Keratinocyte (primary cell): ENCODE measurements around the gene VPS13D. TPM values are rescaled to one million over a fixed set of nuclear protein-coding genes. Genes with fewer than 3 reads are reported as not detected.

Experiments
- DNase-seq: peaks from one replicate; pipeline ENCODE4 v3.0.0-alpha.2; 2011; ENCODE audit warnings: low read depth, missing footprints, low spot score
- FAIRE-seq: peaks from 2 replicates; lab custom pipeline; 2011; peaks lifted over from hg19 to GRCh38; lab: Jason Lieb, UNC
- H2AFZ ChIP-seq: 2 replicates; pipeline ENCODE4 v1.6.0; 2012; ENCODE audit warnings: low read length, control low read depth, inconsistent platforms; ENCODE audit not compliant: control insufficient read depth
- H3K27ac ChIP-seq: 2 replicates; pipeline ENCODE4 v1.5.1; 2011; ENCODE audit warnings: low read length; ENCODE audit not compliant: control insufficient read depth, insufficient read depth
- H3K27me3 ChIP-seq: 3 replicates; pipeline ENCODE4 v1.6.0; 2011; ENCODE audit warnings: low read length; ENCODE audit not compliant: control insufficient read depth, insufficient read depth; ENCODE audit errors: extremely low read depth
- H3K36me3 ChIP-seq, 2 experiments: 2 replicates in 1 of 2; 3 replicates in 1 of 2; pipeline ENCODE4 v1.5.1; 2011; ENCODE audit warnings: low read length in 2 of 2, mild to moderate bottlenecking in 1 of 2; ENCODE audit not compliant: control insufficient read depth in 2 of 2, insufficient read depth in 2 of 2; ENCODE audit errors: extremely low read depth in 1 of 2
- H3K4me1 ChIP-seq: 3 replicates; pipeline ENCODE4 v1.5.1; 2011; ENCODE audit warnings: low read length; ENCODE audit not compliant: control insufficient read depth, insufficient read depth; ENCODE audit errors: extremely low read depth
- H3K4me2 ChIP-seq: 3 replicates; pipeline ENCODE4 v1.6.0; 2011; ENCODE audit warnings: low read depth, low read length; ENCODE audit not compliant: control insufficient read depth, insufficient read depth; ENCODE audit errors: extremely low read depth
- H3K4me3 ChIP-seq, 3 experiments: fragments of 200-600 bp in 1 of 3; sonication (generic) in 1 of 3; 2 replicates in 2 of 3; 3 replicates in 1 of 3; pipeline ENCODE4 v1.5.1; 2011 to 2016; ENCODE audit warnings: low read length in 3 of 3, mild to moderate bottlenecking in 3 of 3, control low read depth in 2 of 3, inconsistent platforms in 1 of 3, low read depth in 1 of 3, mixed read lengths in 1 of 3, mixed run types in 1 of 3, moderate library complexity in 1 of 3; ENCODE audit not compliant: control insufficient read depth in 2 of 3, insufficient read depth in 2 of 3; ENCODE audit errors: extremely low read depth in 1 of 3
- H3K79me2 ChIP-seq: 2 replicates; pipeline ENCODE4 v1.6.0; 2012; ENCODE audit warnings: low read length; ENCODE audit not compliant: control insufficient read depth, insufficient read depth
- H3K9ac ChIP-seq: 3 replicates; pipeline ENCODE4 v1.6.0; 2011; ENCODE audit warnings: low read length; ENCODE audit not compliant: control insufficient read depth, insufficient read depth; ENCODE audit errors: extremely low read depth
- H3K9me1 ChIP-seq: 3 replicates; pipeline ENCODE4 v1.6.0; 2011; ENCODE audit warnings: low read length; ENCODE audit not compliant: control insufficient read depth, insufficient read depth; ENCODE audit errors: extremely low read depth
- H3K9me3 ChIP-seq: 2 replicates; pipeline ENCODE4 v1.5.1; 2012; ENCODE audit warnings: low read depth, low read length; ENCODE audit not compliant: control insufficient read depth
- H4K20me1 ChIP-seq: 3 replicates; pipeline ENCODE4 v1.6.0; 2011; ENCODE audit warnings: low read length; ENCODE audit not compliant: control insufficient read depth, insufficient read depth; ENCODE audit errors: extremely low read depth
- EZH2 ChIP-seq: IDR thresholded peaks from one replicate; pipeline ENCODE4 v1.6.1; 2012; ENCODE audit warnings: inconsistent platforms, mild to moderate bottlenecking, low read length, moderate library complexity
- dilution Hi-C: fragments of 300-500 bp; cut with MboI; formaldehyde crosslinking; loops from one replicate; pipeline ENCODE4 v1.7.0; 2020; ENCODE audit warnings: low sequenced_read_pairs; ENCODE audit not compliant: extremely low pct_ligation_motif_present
- polyA plus RNA-seq, 5 experiments: library from polyadenylated mRNA; depleted of rRNA in 3 of 5; stranded (reverse) in 3 of 5; stranded (forward) in 1 of 5; unstranded in 1 of 5; fragments of >200 nt; gene quantifications; 1 replicate in 1 of 5; 2 replicates in 3 of 5; 3 replicates in 1 of 5; pipeline versions ENCODE4 v1.2.1 to v1.2.3, GENCODE V29; 2011 to 2012; ENCODE audit warnings: missing spikeins in 2 of 5, low read depth in 1 of 5, low replicate concordance in 1 of 5
- TF ChIP-seq, protein P1 (sequence below), 3 experiments: IDR thresholded peaks in 1 of 3; conservative IDR thresholded peaks in 1 of 3; optimal IDR thresholded peaks in 1 of 3; 2 replicates in 2 of 3; 3 replicates in 1 of 3; pipeline versions ENCODE3 to v1.5.1; 2011; ENCODE audit warnings: low read length in 3 of 3, mild to moderate bottlenecking in 3 of 3, moderate library complexity in 2 of 3, control low read depth in 1 of 3, inconsistent platforms in 1 of 3; ENCODE audit not compliant: insufficient read depth in 2 of 3; ENCODE audit errors: extremely low read depth in 1 of 3

The VPS13D gene
- polyA plus RNA-seq, 1 donor (not counting 4 experiments of a cell fraction or from before 2014, with no cell fraction given) = 19.0 TPM

GRCh38 chr1:12539320-12539704 is 309.5 kb downstream of the VPS13D start:
- TF ChIP-seq EZH2 = no peak
- TF ChIP-seq, protein P1, sequence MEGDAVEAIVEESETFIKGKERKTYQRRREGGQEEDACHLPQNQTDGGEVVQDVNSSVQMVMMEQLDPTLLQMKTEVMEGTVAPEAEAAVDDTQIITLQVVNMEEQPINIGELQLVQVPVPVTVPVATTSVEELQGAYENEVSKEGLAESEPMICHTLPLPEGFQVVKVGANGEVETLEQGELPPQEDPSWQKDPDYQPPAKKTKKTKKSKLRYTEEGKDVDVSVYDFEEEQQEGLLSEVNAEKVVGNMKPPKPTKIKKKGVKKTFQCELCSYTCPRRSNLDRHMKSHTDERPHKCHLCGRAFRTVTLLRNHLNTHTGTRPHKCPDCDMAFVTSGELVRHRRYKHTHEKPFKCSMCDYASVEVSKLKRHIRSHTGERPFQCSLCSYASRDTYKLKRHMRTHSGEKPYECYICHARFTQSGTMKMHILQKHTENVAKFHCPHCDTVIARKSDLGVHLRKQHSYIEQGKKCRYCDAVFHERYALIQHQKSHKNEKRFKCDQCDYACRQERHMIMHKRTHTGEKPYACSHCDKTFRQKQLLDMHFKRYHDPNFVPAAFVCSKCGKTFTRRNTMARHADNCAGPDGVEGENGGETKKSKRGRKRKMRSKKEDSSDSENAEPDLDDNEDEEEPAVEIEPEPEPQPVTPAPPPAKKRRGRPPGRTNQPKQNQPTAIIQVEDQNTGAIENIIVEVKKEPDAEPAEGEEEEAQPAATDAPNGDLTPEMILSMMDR (optimal IDR thresholded peaks at IDR 0.05 in 1 of 3, IDR thresholded peaks at IDR 0.05 in 1 of 3, conservative IDR thresholded peaks at IDR 0.05 in 1 of 3; ENCODE audit: extremely low read depth in 1 of 3, insufficient read depth in 2 of 3, low read length in 3 of 3) = no peak
- no peak overlapping the region for H3K4me3 ChIP-seq
- no peaks in the 10 kb centered on the region for H3K36me3 ChIP-seq
- no peak for DNase-seq
- H3K4me2 ChIP-seq = no peak overlapping the region
- no peak overlapping the region for H3K9ac ChIP-seq
- H2AFZ ChIP-seq = no peak overlapping the region
- no peaks in the 10 kb centered on the region for H4K20me1 ChIP-seq
- no peaks in the 10 kb centered on the region for H3K79me2 ChIP-seq
- no peak for FAIRE-seq
- peaks cover 23% of the 10 kb centered on the region for H3K27me3 ChIP-seq
- no peaks in the 10 kb centered on the region for H3K4me1 ChIP-seq
- no peak overlapping the region for H3K27ac ChIP-seq
- no peaks in the 10 kb centered on the region for H3K9me3 ChIP-seq
- H3K9me1 ChIP-seq = no peaks in the 10 kb centered on the region
- dilution Hi-C loops = no loop called here

DNA sequence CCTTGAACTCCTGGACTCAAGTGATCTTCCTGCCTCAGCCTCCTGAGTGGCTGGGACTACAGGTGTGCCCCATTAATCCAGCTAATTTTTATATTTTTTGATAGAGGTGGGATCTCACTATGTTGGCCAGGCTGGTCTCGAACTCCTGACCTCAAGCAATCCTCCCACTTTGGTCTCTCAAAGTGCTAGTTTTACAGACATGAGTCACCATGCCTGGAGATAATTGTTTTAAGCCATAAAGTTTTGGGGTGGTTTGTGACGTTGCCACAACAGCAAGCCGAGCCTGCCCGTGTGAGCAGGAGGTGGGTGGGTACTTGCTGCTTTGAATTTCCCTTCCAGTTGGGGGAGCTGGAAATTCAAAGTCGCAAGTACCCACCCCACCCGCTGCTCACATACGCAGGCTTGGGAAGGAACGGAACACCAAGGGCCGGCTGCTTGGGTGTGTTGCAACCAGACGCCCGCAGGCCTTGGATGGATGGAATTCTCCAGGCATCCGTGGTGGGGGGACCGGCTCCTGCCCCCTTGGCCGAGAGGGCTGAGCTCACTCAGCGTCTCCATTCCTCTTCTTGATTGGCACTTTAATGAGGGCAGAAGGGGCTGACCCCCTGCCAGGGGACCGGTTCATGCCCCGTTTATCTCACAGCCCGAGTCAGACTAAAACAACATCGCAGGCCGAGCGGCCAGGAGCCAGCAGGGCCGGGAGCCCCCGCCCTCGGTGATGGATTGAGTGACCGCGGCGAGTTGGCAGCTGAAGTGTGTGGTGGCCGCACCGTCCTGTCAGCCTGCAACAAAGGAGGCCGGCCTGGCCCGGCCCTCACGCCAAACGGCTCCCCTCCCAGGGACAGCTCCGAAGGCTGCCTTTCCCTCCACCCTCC is 310.1 kb downstream of the VPS13D start:
- Histone ChIP-seq H4K20me1 (no peaks in the 10 kb centered on the region), H3K4me2 (no peak overlapping the region)

More for the DNA sequence above, 310.1 kb downstream of the VPS13D start:
- no peaks in the 10 kb centered on the region for H3K36me3 ChIP-seq
- H3K79me2 ChIP-seq = no peaks in the 10 kb centered on the region
- TF ChIP-seq EZH2 = no peak
- TF ChIP-seq, protein P1 (optimal IDR thresholded peaks at IDR 0.05 in 1 of 3, IDR thresholded peaks at IDR 0.05 in 1 of 3, conservative IDR thresholded peaks at IDR 0.05 in 1 of 3; ENCODE audit: extremely low read depth in 1 of 3, insufficient read depth in 2 of 3, low read length in 3 of 3) = no peak
- no peak overlapping the region for H3K4me3 ChIP-seq
- H2AFZ ChIP-seq = no peak overlapping the region
- no peak overlapping the region for H3K9ac ChIP-seq
- no peaks in the 10 kb centered on the region for H3K4me1 ChIP-seq
- FAIRE-seq = no peak
- peaks cover 25% of the 10 kb centered on the region for H3K27me3 ChIP-seq
- H3K27ac ChIP-seq = no peak overlapping the region
- no peaks in the 10 kb centered on the region for H3K9me1 ChIP-seq
- no peaks in the 10 kb centered on the region for H3K9me3 ChIP-seq
- dilution Hi-C loops = no loop called here
- DNase-seq = no peak
